OCI-LY3 (cell line): ENCODE results near the gene SEL1L.

Experiments used
- EZH2phosphoT487 ChIP-seq: fragments of 200-600 bp; shearing (Covaris generic); IDR thresholded peaks from 2 replicates; pipeline ENCODE4 v1.6.1; 2018; ENCODE audit warnings: antibody characterized with exemption, mixed run types, low read depth
- TF ChIP-seq, protein P1 (sequence below): fragments of 200-600, 300-600 bp; sonication (generic); IDR thresholded peaks from 2 replicates; pipeline ENCODE4 v1.5.1; 2014; ENCODE audit warnings: antibody characterized with exemption, low read length, low read depth

DNA sequence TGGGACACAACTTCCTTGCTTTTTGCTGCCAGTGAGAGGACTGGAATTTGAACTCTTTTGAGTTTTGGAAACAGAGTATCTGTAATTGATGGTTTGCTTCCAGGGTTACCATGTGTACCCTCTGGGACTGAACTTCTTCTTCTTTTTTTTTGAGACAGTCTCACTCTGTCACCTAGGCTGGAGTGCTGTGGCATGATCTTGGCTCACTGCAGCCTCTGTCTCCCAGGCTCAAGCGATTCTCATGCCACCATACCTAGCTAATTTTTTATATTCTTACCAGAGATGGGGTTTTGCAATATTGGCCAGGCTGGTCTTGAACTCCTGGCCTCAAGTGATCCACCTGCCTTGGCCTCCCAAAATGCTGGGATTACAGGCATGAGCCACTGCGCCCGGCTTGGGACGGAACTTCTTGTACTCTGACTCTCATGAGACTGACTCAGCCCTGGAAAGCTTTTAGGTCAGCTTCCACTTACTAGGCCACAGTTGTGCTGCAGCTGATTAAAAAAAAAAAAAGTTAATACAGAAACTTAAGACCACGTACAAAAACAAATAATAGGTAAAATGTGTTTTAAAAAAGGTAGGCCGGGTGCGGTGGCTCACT, 15.8 kb downstream of the SEL1L start:
- TF ChIP-seq, protein P1, sequence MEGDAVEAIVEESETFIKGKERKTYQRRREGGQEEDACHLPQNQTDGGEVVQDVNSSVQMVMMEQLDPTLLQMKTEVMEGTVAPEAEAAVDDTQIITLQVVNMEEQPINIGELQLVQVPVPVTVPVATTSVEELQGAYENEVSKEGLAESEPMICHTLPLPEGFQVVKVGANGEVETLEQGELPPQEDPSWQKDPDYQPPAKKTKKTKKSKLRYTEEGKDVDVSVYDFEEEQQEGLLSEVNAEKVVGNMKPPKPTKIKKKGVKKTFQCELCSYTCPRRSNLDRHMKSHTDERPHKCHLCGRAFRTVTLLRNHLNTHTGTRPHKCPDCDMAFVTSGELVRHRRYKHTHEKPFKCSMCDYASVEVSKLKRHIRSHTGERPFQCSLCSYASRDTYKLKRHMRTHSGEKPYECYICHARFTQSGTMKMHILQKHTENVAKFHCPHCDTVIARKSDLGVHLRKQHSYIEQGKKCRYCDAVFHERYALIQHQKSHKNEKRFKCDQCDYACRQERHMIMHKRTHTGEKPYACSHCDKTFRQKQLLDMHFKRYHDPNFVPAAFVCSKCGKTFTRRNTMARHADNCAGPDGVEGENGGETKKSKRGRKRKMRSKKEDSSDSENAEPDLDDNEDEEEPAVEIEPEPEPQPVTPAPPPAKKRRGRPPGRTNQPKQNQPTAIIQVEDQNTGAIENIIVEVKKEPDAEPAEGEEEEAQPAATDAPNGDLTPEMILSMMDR, result no peak
- TF ChIP-seq EZH2phosphoT487, result no peak
